HPDE6-E6E7 (cell line): ENCODE results near the gene WDR33.
"Not testable (repeated sequence)": the region's sequence is repeated elsewhere in the genome, so short reads cannot be mapped to it uniquely, and the experiment has no call there.

Experiments used
- DNase-seq: peaks from one replicate; pipeline ENCODE4 v3.0.0; 2011; ENCODE audit warnings: missing footprints; ENCODE audit errors: extremely low spot score

The WDR33 gene

GRCh38 chr2:127810156-127810618 lies 784 bp downstream of the WDR33 start:
- DNase-seq, result peak; percentile 34

GRCh38 chr2:127807678-127808353 lies 3.2 kb downstream of the WDR33 start:
- no peak for DNase-seq

GRCh38 chr2:127806860-127807259 lies 4.1 kb downstream of the WDR33 start:
- not testable (repeated sequence) for DNase-seq

- no peak for DNase-seq
Observed at GRCh38 chr2:127805491-127805890, 5.5 kb downstream of the WDR33 start.

GRCh38 chr2:127799926-127800325 lies 11.0 kb downstream of the WDR33 start:
- no peak for DNase-seq

GRCh38 chr2:127796389-127796788 lies 14.6 kb downstream of the WDR33 start:
- DNase-seq, result no peak

- not testable (repeated sequence) for DNase-seq
Observed at GRCh38 chr2:127794901-127795300, 16.1 kb downstream of the WDR33 start.

GRCh38 chr2:127792805-127793204 lies 18.2 kb downstream of the WDR33 start:
- DNase-seq, result no peak

- DNase-seq, result no peak
Observed at GRCh38 chr2:127790694-127791529, 20.1 kb downstream of the WDR33 start.

- DNase-seq, result no peak
Observed at GRCh38 chr2:127786048-127786809, 24.7 kb downstream of the WDR33 start.

GRCh38 chr2:127784965-127785518 lies 25.9 kb downstream of the WDR33 start:
- no peak for DNase-seq

- no peak for DNase-seq
Observed at GRCh38 chr2:127783101-127783500, 27.9 kb downstream of the WDR33 start.

- DNase-seq, result no peak
Observed at GRCh38 chr2:127778850-127779249, 32.1 kb downstream of the WDR33 start.

- no peak for DNase-seq
Observed at GRCh38 chr2:127778447-127778846, 32.5 kb downstream of the WDR33 start.

GRCh38 chr2:127776122-127776780 lies 34.7 kb downstream of the WDR33 start:
- no peak for DNase-seq

GRCh38 chr2:127771756-127772155 lies 39.2 kb downstream of the WDR33 start:
- DNase-seq, result peak; percentile 72

- peak; percentile 23 for DNase-seq
Observed at GRCh38 chr2:127770973-127771735, 39.8 kb downstream of the WDR33 start.

- DNase-seq, result not testable (repeated sequence)
Observed at GRCh38 chr2:127770534-127770933, 40.4 kb downstream of the WDR33 start.

- no peak for DNase-seq
Observed at GRCh38 chr2:127769587-127769986, 41.4 kb downstream of the WDR33 start.

GRCh38 chr2:127768775-127769479 lies 42.0 kb downstream of the WDR33 start:
- no peak for DNase-seq
